Measurements from ENCODE around the gene PIGO. TPM values are rescaled to one million over a fixed set of nuclear protein-coding genes. Genes with fewer than 3 reads are reported as not detected.

The PIGO gene
- total and polyA plus RNA-seq, 10 of the 15 experiments (the other 5 are each of a cell fraction or from before 2014, with no cell fraction given): 8.2 to 23.3 (median 18.4) TPM

DNA sequence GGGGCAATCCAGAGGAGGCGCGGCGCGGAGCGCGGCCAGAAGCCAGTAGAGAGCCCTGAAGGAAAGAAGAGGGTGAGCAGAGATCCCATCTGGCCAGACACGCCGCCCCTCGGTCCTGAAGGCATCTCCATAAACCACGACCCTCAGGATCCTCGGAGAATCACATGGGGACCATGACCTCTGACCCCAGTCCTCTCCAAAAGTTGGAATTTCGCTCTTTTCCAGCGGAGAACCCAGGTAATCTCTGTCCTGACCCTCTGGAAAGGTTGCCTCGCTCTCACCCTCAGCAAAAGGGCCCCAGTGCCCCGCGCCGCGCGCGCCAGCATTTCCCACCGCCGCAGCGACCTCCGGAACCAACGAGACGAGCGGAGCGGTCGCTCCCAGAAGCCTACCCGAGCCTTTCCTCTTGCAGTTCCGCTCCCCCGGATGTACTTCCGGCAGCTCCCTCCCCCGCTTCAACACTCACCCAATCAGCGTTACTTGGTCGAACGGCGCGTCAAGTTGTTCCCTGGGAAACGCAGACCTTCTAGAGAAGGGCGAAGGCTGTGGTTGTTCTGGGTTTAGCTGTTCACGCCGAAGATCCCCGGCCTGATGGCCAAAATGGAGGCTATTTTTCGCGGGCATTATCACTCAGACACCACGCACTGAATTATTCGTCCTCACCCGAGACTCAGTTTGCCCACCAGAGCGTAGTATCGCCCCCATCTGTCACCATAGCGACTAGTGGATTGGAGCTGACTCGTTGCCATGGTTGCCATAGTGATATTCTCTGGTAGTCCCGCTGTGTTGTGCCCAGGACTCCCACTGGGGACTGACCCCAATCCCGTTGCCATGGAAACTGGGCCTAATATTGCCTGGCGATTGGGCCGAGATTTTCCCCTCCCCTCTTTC is 6.6 kb upstream of the PIGO start, which contains the start of gene STOML2 (continued):
- TF ChIP-seq, protein P1, sequence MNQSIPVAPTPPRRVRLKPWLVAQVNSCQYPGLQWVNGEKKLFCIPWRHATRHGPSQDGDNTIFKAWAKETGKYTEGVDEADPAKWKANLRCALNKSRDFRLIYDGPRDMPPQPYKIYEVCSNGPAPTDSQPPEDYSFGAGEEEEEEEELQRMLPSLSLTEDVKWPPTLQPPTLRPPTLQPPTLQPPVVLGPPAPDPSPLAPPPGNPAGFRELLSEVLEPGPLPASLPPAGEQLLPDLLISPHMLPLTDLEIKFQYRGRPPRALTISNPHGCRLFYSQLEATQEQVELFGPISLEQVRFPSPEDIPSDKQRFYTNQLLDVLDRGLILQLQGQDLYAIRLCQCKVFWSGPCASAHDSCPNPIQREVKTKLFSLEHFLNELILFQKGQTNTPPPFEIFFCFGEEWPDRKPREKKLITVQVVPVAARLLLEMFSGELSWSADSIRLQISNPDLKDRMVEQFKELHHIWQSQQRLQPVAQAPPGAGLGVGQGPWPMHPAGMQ (IDR thresholded peaks at IDR 0.05; ENCODE audit: borderline replicate concordance): no peak
- TF ChIP-seq NRF1 (conservative IDR thresholded peaks at IDR 0.05; ENCODE audit: low read depth, low read length) (no peak; the same call in 1 of the 2 replicates), IKZF1 (conservative IDR thresholded peaks at IDR 0.05) (peak; percentile 91), TCF7 (IDR thresholded peaks at IDR 0.05; ENCODE audit: borderline replicate concordance) (no peak), MTA2 (IDR thresholded peaks at IDR 0.05; ENCODE audit: low read depth) (peak; percentile 83), KAT2A (conservative IDR thresholded peaks at IDR 0.05; ENCODE audit: control insufficient read depth, low read depth, low read length) (no peak), HDAC2 (IDR thresholded peaks at IDR 0.05) (no peak), CBFB (IDR thresholded peaks at IDR 0.05; ENCODE audit: low read depth) (peak; percentile 59; the same call in 1 of the 2 replicates), CBX5 (IDR thresholded peaks at IDR 0.05; ENCODE audit: low read depth) (0 out of 2 replicates have a peak, but pooled peaks have one; percentile 53), SP1 (IDR thresholded peaks at IDR 0.05; ENCODE audit: low read depth, low read length) (peak; percentile 73), NFXL1 (IDR thresholded peaks at IDR 0.05; ENCODE audit: borderline replicate concordance) (no peak), ZNF217 (IDR thresholded peaks at IDR 0.05) (no peak), ZNF592 (IDR thresholded peaks at IDR 0.05) (peak; percentile 46; the same call in 1 of the 2 replicates), EZH2 (IDR thresholded peaks at IDR 0.05; ENCODE audit: borderline replicate concordance, control insufficient read depth, low read depth, low read length) (no peak), PML (IDR thresholded peaks at IDR 0.05; ENCODE audit: low read length) (peak; percentile 92), SMC3 (IDR thresholded peaks at IDR 0.05; ENCODE audit: borderline replicate concordance, low read length) (0 out of 2 replicates have a peak, but pooled peaks have one; percentile 18)
- TF ChIP-seq, protein P2, sequence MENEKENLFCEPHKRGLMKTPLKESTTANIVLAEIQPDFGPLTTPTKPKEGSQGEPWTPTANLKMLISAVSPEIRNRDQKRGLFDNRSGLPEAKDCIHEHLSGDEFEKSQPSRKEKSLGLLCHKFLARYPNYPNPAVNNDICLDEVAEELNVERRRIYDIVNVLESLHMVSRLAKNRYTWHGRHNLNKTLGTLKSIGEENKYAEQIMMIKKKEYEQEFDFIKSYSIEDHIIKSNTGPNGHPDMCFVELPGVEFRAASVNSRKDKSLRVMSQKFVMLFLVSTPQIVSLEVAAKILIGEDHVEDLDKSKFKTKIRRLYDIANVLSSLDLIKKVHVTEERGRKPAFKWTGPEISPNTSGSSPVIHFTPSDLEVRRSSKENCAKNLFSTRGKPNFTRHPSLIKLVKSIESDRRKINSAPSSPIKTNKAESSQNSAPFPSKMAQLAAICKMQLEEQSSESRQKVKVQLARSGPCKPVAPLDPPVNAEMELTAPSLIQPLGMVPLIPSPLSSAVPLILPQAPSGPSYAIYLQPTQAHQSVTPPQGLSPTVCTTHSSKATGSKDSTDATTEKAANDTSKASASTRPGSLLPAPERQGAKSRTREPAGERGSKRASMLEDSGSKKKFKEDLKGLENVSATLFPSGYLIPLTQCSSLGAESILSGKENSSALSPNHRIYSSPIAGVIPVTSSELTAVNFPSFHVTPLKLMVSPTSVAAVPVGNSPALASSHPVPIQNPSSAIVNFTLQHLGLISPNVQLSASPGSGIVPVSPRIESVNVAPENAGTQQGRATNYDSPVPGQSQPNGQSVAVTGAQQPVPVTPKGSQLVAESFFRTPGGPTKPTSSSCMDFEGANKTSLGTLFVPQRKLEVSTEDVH (IDR thresholded peaks at IDR 0.05; ENCODE audit: low read depth, partially characterized antibody): peak; percentile 95
- TF ChIP-seq, protein P3, sequence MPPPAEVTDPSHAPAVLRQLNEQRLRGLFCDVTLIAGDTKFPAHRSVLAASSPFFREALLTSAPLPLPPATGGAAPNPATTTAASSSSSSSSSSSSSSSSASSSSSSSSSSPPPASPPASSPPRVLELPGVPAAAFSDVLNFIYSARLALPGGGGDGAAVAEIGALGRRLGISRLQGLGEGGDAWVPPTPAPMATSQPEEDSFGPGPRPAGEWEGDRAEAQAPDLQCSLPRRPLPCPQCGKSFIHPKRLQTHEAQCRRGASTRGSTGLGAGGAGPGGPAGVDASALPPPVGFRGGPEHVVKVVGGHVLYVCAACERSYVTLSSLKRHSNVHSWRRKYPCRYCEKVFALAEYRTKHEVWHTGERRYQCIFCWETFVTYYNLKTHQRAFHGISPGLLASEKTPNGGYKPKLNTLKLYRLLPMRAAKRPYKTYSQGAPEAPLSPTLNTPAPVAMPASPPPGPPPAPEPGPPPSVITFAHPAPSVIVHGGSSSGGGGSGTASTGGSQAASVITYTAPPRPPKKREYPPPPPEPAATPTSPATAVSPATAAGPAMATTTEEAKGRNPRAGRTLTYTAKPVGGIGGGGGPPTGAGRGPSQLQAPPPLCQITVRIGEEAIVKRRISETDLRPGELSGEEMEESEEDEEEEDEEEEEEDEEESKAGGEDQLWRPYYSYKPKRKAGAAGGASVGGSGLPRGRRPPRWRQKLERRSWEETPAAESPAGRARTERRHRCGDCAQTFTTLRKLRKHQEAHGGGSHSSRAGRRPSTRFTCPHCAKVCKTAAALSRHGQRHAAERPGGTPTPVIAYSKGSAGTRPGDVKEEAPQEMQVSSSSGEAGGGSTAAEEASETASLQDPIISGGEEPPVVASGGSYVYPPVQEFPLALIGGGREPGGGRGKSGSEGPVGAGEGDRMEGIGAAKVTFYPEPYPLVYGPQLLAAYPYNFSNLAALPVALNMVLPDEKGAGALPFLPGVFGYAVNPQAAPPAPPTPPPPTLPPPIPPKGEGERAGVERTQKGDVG (CRISPR knock-in tag; IDR thresholded peaks at IDR 0.05): no peak
